SK-N-SH treated with all-trans-retinoic acid at 6 μM for 48 hours (cell line): Measurements from ENCODE around the gene LIMD2.

Experiments used
- ATAC-seq: fragments of 200-7000 bp; cut with Tn5 transposase; 3 replicates; pipeline ENCODE4 v1.9.1; 2020; ENCODE audit warnings: mild to moderate bottlenecking, moderate library complexity
- BACH2 ChIP-seq: fragments of 250-450 bp; sonication (Bioruptor Pico); IDR thresholded peaks from 2 replicates; pipeline ENCODE4 v1.9.0; 2021; ENCODE audit warnings: mild to moderate bottlenecking, borderline replicate concordance
- CSDC2 ChIP-seq: fragments of 250-450 bp; sonication (Bioruptor Pico); IDR thresholded peaks from 2 replicates; pipeline ENCODE4 v1.5.0; 2020; ENCODE audit warnings: mild to moderate bottlenecking, moderate library complexity
- ESRRG ChIP-seq: fragments of 250-450 bp; sonication (Bioruptor Pico); IDR thresholded peaks from 2 replicates; pipeline ENCODE4 v1.6.1; 2021; ENCODE audit warnings: mild to moderate bottlenecking
- GLIS3 ChIP-seq: fragments of 250-450 bp; sonication (Bioruptor Pico); IDR thresholded peaks from 2 replicates; pipeline ENCODE4 v1.5.0; 2020; ENCODE audit warnings: mild to moderate bottlenecking, moderate library complexity
- ISL1 ChIP-seq: fragments of 250-450 bp; sonication (Bioruptor Pico); IDR thresholded peaks from 2 replicates; pipeline ENCODE4 v2.1.2; 2022; ENCODE audit warnings: mild to moderate bottlenecking, moderate library complexity
- OSR1 ChIP-seq: fragments of 250-450 bp; sonication (Bioruptor Pico); IDR thresholded peaks from 2 replicates; pipeline ENCODE4 v1.8.0; 2022; ENCODE audit warnings: moderate library complexity, mild to moderate bottlenecking, inconsistent platforms
- PPARA ChIP-seq: fragments of 250-450 bp; sonication (Bioruptor Pico); IDR thresholded peaks from 2 replicates; pipeline ENCODE4 v1.5.0; 2020; ENCODE audit warnings: mild to moderate bottlenecking, borderline replicate concordance
- RARB ChIP-seq: fragments of 250-450 bp; sonication (Bioruptor Pico); IDR thresholded peaks from 2 replicates; pipeline ENCODE4 v1.8.0; 2021; ENCODE audit warnings: mild to moderate bottlenecking, moderate library complexity
- SNAI2 ChIP-seq: fragments of 250-450 bp; sonication (Bioruptor Pico); IDR thresholded peaks from 2 replicates; pipeline ENCODE4 v1.5.0; 2020; ENCODE audit warnings: mild to moderate bottlenecking, moderate library complexity
- TCF4 ChIP-seq: fragments of 250-450 bp; sonication (Bioruptor Pico); IDR thresholded peaks from 2 replicates; pipeline ENCODE4 v1.8.0; 2021; ENCODE audit warnings: mild to moderate bottlenecking, moderate library complexity, borderline replicate concordance
- TOX ChIP-seq: fragments of 250-450 bp; sonication (Bioruptor Pico); IDR thresholded peaks from 2 replicates; pipeline ENCODE4 v1.8.0; 2021; ENCODE audit warnings: mild to moderate bottlenecking, moderate library complexity, borderline replicate concordance
- ZC3H10 ChIP-seq: fragments of 250-450 bp; sonication (Bioruptor Pico); IDR thresholded peaks from 2 replicates; pipeline ENCODE4 v1.5.1; 2021; ENCODE audit warnings: mild to moderate bottlenecking, moderate library complexity
- ZFP3 ChIP-seq: fragments of 250-450 bp; sonication (Bioruptor Pico); IDR thresholded peaks from 2 replicates; pipeline ENCODE4 v1.5.0; 2020; ENCODE audit warnings: mild to moderate bottlenecking, moderate library complexity
- ZFP30 ChIP-seq: fragments of 450-650 bp; formaldehyde crosslinking; IDR thresholded peaks from 2 replicates; pipeline ENCODE4 v1.5.0; 2022; ENCODE audit warnings: mild to moderate bottlenecking, moderate library complexity
- ZNF565 ChIP-seq: fragments of 450-650 bp; formaldehyde crosslinking; conservative IDR thresholded peaks from 2 replicates; pipeline ENCODE4 v1.5.0; 2020; ENCODE audit warnings: low read depth, mild to moderate bottlenecking, moderate library complexity
- ZNF70 ChIP-seq: fragments of 450-650 bp; formaldehyde crosslinking; IDR thresholded peaks from 2 replicates; pipeline ENCODE4 v1.5.0; 2020; ENCODE audit warnings: mild to moderate bottlenecking, moderate library complexity
- ZNF8 ChIP-seq: fragments of 450-650 bp; formaldehyde crosslinking; IDR thresholded peaks from 2 replicates; pipeline ENCODE4 v1.5.0; 2020; ENCODE audit warnings: mild to moderate bottlenecking, moderate library complexity
- TF ChIP-seq, protein P1 (sequence below): fragments of 250-450 bp; sonication (Bioruptor Pico); IDR thresholded peaks from 2 replicates; pipeline ENCODE4 v1.5.1; 2020; ENCODE audit warnings: low read depth, mild to moderate bottlenecking, moderate library complexity
- TF ChIP-seq, protein P2 (sequence below): fragments of 250-450 bp; sonication (Bioruptor Pico); IDR thresholded peaks from 2 replicates; pipeline ENCODE4 v1.5.0; 2020; ENCODE audit warnings: mild to moderate bottlenecking, moderate library complexity
- TF ChIP-seq, protein P3 (sequence below): fragments of 250-450 bp; sonication (Bioruptor Pico); IDR thresholded peaks from 2 replicates; pipeline ENCODE4 v1.8.0; 2020; ENCODE audit warnings: mild to moderate bottlenecking, moderate library complexity, borderline replicate concordance
- TF ChIP-seq, protein P4 (sequence below): fragments of 250-450 bp; sonication (Bioruptor Pico); IDR thresholded peaks from 2 replicates; pipeline ENCODE4 v1.8.0; 2021; ENCODE audit warnings: low read depth, mild to moderate bottlenecking, moderate library complexity, borderline replicate concordance

Gene LIMD2

DNA sequence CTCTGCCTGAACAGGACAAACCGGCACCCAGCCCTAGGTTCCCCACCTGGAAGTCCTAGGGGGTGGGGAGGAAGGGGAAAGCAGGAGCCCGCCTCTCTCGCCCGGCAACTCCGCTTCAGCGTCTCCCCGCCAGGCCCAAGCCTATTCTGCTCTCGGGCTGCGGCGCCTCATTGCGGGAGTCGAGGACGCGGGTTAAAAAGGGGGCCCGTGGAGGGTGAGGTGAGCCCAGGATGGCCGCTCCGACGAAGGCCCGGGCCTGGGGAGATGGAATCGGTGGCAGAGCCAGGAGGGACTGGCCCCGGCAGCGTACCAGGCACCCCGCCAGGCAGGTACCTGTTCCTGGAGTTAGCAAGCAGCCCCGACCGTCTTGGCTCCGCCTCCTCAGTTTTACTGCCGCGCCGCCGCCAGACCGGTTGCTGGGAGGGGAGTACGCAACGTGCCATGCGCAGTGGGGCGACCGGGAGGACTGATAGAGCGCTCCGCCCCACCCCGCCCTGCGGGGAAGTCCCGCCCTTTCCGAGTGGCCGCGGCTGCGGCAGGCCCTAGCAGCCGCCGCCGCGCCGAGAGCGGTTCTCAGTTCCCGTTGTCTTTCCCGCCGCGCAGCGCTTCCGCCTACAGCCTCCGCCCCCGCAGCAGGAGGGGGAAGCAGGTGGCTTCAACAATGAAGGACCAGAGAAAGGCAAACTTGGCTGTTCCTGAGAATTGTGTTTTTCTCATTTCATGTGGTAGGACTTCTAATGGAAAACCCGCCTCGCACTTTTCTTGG is 41.7 kb upstream of the LIMD2 start, which contains the start of gene STRADA (continued):
- TF ChIP-seq, protein P1, sequence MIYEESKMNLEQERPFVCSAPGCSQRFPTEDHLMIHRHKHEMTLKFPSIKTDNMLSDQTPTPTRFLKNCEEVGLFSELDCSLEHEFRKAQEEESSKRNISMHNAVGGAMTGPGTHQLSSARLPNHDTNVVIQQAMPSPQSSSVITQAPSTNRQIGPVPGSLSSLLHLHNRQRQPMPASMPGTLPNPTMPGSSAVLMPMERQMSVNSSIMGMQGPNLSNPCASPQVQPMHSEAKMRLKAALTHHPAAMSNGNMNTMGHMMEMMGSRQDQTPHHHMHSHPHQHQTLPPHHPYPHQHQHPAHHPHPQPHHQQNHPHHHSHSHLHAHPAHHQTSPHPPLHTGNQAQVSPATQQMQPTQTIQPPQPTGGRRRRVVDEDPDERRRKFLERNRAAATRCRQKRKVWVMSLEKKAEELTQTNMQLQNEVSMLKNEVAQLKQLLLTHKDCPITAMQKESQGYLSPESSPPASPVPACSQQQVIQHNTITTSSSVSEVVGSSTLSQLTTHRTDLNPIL (CRISPR knock-in tag) = peak; percentile 40; the same call in 1 of the 2 replicates
- TF ChIP-seq ZNF8 (CRISPR knock-in tag) (no peak), CSDC2 (no peak), BACH2 (CRISPR knock-in tag) (no peak), TOX (no peak), ISL1 (CRISPR knock-in tag) (no peak), OSR1 (CRISPR knock-in tag) (no peak), SNAI2 (peak; percentile 31; the same call in 1 of the 2 replicates), ZFP3 (CRISPR knock-in tag) (peak; percentile 10; the same call in 1 of the 2 replicates)
- TF ChIP-seq, protein P2, sequence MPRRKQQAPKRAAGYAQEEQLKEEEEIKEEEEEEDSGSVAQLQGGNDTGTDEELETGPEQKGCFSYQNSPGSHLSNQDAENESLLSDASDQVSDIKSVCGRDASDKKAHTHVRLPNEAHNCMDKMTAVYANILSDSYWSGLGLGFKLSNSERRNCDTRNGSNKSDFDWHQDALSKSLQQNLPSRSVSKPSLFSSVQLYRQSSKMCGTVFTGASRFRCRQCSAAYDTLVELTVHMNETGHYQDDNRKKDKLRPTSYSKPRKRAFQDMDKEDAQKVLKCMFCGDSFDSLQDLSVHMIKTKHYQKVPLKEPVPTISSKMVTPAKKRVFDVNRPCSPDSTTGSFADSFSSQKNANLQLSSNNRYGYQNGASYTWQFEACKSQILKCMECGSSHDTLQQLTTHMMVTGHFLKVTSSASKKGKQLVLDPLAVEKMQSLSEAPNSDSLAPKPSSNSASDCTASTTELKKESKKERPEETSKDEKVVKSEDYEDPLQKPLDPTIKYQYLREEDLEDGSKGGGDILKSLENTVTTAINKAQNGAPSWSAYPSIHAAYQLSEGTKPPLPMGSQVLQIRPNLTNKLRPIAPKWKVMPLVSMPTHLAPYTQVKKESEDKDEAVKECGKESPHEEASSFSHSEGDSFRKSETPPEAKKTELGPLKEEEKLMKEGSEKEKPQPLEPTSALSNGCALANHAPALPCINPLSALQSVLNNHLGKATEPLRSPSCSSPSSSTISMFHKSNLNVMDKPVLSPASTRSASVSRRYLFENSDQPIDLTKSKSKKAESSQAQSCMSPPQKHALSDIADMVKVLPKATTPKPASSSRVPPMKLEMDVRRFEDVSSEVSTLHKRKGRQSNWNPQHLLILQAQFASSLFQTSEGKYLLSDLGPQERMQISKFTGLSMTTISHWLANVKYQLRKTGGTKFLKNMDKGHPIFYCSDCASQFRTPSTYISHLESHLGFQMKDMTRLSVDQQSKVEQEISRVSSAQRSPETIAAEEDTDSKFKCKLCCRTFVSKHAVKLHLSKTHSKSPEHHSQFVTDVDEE (CRISPR knock-in tag) = 0 out of 2 replicates have a peak, but pooled peaks have one; percentile 16

DNA sequence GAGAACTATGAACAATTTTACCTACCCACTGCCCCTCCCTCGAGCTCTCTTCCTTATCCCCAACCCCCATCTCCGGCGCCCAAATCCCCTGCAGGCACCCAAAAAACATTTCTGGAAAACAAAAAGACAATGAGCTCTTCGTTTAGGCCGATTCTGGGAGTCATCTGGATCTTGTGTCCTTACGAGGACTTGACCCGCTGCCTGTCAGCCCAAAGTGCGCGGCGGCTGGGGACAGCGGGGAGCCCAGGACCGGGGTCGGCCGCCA is 41.1 kb upstream of the LIMD2 start:
- TF ChIP-seq TOX = no peak
- TF ChIP-seq SNAI2 = no peak
- no peak for TF ChIP-seq GLIS3 (CRISPR knock-in tag)
- TF ChIP-seq TCF4 = no peak
- TF ChIP-seq ESRRG (CRISPR knock-in tag) = no peak
- no peak for TF ChIP-seq ZC3H10
- TF ChIP-seq, protein P1 (CRISPR knock-in tag) = no peak
- TF ChIP-seq ZNF565 = no peak
- TF ChIP-seq BACH2 (CRISPR knock-in tag) = no peak
- TF ChIP-seq, protein P2 (CRISPR knock-in tag) = no peak
- no peak for TF ChIP-seq CSDC2
- no peak for TF ChIP-seq OSR1 (CRISPR knock-in tag)
- TF ChIP-seq, protein P3, sequence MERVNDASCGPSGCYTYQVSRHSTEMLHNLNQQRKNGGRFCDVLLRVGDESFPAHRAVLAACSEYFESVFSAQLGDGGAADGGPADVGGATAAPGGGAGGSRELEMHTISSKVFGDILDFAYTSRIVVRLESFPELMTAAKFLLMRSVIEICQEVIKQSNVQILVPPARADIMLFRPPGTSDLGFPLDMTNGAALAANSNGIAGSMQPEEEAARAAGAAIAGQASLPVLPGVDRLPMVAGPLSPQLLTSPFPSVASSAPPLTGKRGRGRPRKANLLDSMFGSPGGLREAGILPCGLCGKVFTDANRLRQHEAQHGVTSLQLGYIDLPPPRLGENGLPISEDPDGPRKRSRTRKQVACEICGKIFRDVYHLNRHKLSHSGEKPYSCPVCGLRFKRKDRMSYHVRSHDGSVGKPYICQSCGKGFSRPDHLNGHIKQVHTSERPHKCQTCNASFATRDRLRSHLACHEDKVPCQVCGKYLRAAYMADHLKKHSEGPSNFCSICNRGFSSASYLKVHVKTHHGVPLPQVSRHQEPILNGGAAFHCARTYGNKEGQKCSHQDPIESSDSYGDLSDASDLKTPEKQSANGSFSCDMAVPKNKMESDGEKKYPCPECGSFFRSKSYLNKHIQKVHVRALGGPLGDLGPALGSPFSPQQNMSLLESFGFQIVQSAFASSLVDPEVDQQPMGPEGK (CRISPR knock-in tag) = no peak
- no peak for TF ChIP-seq ZNF70 (CRISPR knock-in tag)
- no peak for TF ChIP-seq ZNF8 (CRISPR knock-in tag)
- TF ChIP-seq ZFP30 (CRISPR knock-in tag) = no peak
- TF ChIP-seq, protein P4, sequence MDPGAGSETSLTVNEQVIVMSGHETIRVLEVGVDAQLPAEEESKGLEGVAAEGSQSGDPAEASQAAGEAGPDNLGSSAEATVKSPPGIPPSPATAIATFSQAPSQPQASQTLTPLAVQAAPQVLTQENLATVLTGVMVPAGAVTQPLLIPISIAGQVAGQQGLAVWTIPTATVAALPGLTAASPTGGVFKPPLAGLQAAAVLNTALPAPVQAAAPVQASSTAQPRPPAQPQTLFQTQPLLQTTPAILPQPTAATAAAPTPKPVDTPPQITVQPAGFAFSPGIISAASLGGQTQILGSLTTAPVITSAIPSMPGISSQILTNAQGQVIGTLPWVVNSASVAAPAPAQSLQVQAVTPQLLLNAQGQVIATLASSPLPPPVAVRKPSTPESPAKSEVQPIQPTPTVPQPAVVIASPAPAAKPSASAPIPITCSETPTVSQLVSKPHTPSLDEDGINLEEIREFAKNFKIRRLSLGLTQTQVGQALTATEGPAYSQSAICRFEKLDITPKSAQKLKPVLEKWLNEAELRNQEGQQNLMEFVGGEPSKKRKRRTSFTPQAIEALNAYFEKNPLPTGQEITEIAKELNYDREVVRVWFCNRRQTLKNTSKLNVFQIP (CRISPR knock-in tag) = no peak
- TF ChIP-seq PPARA (CRISPR knock-in tag) = no peak
- no peak for TF ChIP-seq ZFP3 (CRISPR knock-in tag)
- no peak for TF ChIP-seq RARB (CRISPR knock-in tag)
- ATAC-seq = peak; percentile 41
